GM18502 (cell line): Measurements from ENCODE around the gene NR2C2AP.

ENCODE experiments used
- ATAC-seq: cut with Tn5 transposase; IDR thresholded peaks from one replicate; pipeline ENCODE4 v1.9.1; 2021; ENCODE audit warnings: mild to moderate bottlenecking; ENCODE audit not compliant: unreplicated experiment, poor library complexity

Gene NR2C2AP

GRCh38 chr19:19217099-19217498 lies 13.9 kb upstream of the NR2C2AP start:
- ATAC-seq: no peak

GRCh38 chr19:19215792-19216191 lies 12.6 kb upstream of the NR2C2AP start:
- ATAC-seq: no peak

- ATAC-seq: no peak
Observed at GRCh38 chr19:19214892-19215291, 11.7 kb upstream of the NR2C2AP start.

- ATAC-seq: no peak
Observed at GRCh38 chr19:19214159-19214490, 10.9 kb upstream of the NR2C2AP start.

- no peak for ATAC-seq
Observed at GRCh38 chr19:19213426-19214158, 10.4 kb upstream of the NR2C2AP start.

- no peak for ATAC-seq
Observed at GRCh38 chr19:19212916-19213315, 9.7 kb upstream of the NR2C2AP start.

- ATAC-seq: no peak
Observed at GRCh38 chr19:19211499-19212420, 8.5 kb upstream of the NR2C2AP start, which contains the start of gene NCAN. Gene NCAN (plus strand): TSS chr19:19211958. CDS start chr19:19216954, 4,996 bp downstream.

GRCh38 chr19:19209372-19209771 lies 6.2 kb upstream of the NR2C2AP start:
- no peak for ATAC-seq

- ATAC-seq: no peak
Observed at GRCh38 chr19:19207637-19208572, 4.7 kb upstream of the NR2C2AP start.

GRCh38 chr19:19206938-19207337 lies 3.7 kb upstream of the NR2C2AP start:
- no peak for ATAC-seq

- no peak for ATAC-seq
Observed at GRCh38 chr19:19205416-19206410, 2.5 kb upstream of the NR2C2AP start.

GRCh38 chr19:19204181-19204580 lies 967 bp upstream of the NR2C2AP start:
- no peak for ATAC-seq

GRCh38 chr19:19202707-19203011 lies 555 bp downstream of the NR2C2AP start:
- ATAC-seq: peak; percentile 11

GRCh38 chr19:19201697-19202630 lies 1.2 kb downstream of the NR2C2AP start:
- no peak for ATAC-seq

- no peak for ATAC-seq
Observed at GRCh38 chr19:19193926-19194325, 9.3 kb downstream of the NR2C2AP start.

- ATAC-seq: no peak
Observed at GRCh38 chr19:19192910-19193423, 10.2 kb downstream of the NR2C2AP start.

- ATAC-seq: peak; percentile 87
Observed at GRCh38 chr19:19192078-19192882, 10.9 kb downstream of the NR2C2AP start, which contains the start of the genes BORCS8 and RFXANK. Gene BORCS8 (minus strand): TSS chr19:19192152. CDS start chr19:19192117, 35 bp downstream. Gene RFXANK (plus strand): TSS chr19:19192258. CDS start chr19:19193947, 1,689 bp downstream.
